G401 (cell line): Measurements from ENCODE around the gene UNC50. TPM values are rescaled to one million over a fixed set of nuclear protein-coding genes. Genes with fewer than 3 reads are reported as not detected.
"Not testable (repeated sequence)": the region's sequence is repeated elsewhere in the genome, so short reads cannot be mapped to it uniquely, and the experiment has no call there.

Experiments
- DNase-seq: peaks from one replicate; pipeline ENCODE4 v3.0.0-alpha.2; 2015; ENCODE audit warnings: low spot score
- in situ Hi-C: cut with HindIII; loops from 2 replicates; pipeline ENCODE4 v1.10.0; 2016; ENCODE audit warnings: low sequenced_read_pairs, mixed read lengths
- total RNA-seq: library from RNA; depleted of rRNA; stranded (reverse); fragments of >200 nt; shearing (Covaris generic); gene quantifications from 2 replicates; pipeline ENCODE4 v1.2.3, GENCODE V29; 2014; rRNA removed

UNC50 gene
- total RNA-seq, 1 experiment from 2014 or later = 38.5 TPM

- in situ Hi-C loops = no loop called here
- no peak for DNase-seq
These were observed 46.5 kb downstream of the UNC50 start for GRCh38 chr2:98654699-98655495.

GRCh38 chr2:98656800-98657199 lies 48.4 kb downstream of the UNC50 start:
- in situ Hi-C loops = no loop called here
- no peak for DNase-seq

GRCh38 chr2:98658816-98659490 lies 50.6 kb downstream of the UNC50 start:
- no peak for DNase-seq
- in situ Hi-C loops = no loop called here

- in situ Hi-C loops, DNase-seq: not testable (repeated sequence)
These were observed 51.1 kb downstream of the UNC50 start for GRCh38 chr2:98659491-98659840.

GRCh38 chr2:98663511-98664090 lies 55.2 kb downstream of the UNC50 start:
- no peak for DNase-seq
- in situ Hi-C loops = no loop called here

- in situ Hi-C loops = no loop called here
- no peak for DNase-seq
These were observed 55.9 kb downstream of the UNC50 start for GRCh38 chr2:98664323-98664722.

GRCh38 chr2:98665677-98666076 lies 57.3 kb downstream of the UNC50 start:
- DNase-seq = no peak
- in situ Hi-C loops = no loop called here

Other genes with a start within 250 kb of the UNC50 start
- gene INPP4A, start 163.7 kb upstream of the UNC50 start, total RNA-seq = 11.3 and 15.2 TPM in 2 replicates
- 21.5 and 37.0 TPM in 2 replicates for gene COA5, start 77 bp upstream of the UNC50 start, total RNA-seq
- 3.0 and 4.4 TPM in 2 replicates for gene MGAT4A, start 122.5 kb downstream of the UNC50 start, total RNA-seq